HepG2 (cell line): ENCODE results near the gene TENM3. TPM values are rescaled to one million over a fixed set of nuclear protein-coding genes. Genes with fewer than 3 reads are reported as not detected.

Experiments
- ATAC-seq: fragments of 200-7000 bp; cut with Tn5 transposase; 3 replicates; pipeline ENCODE4 v1.9.1; 2020; ENCODE audit warnings: mild to moderate bottlenecking, moderate library complexity
- BruUV-seq: library from RNA; stranded (reverse); fragments of 400-500 nt; replicated peaks from 2 replicates; lab custom pipeline; 2021; lab: Mats Ljungman, UMichigan
- CTCF ChIA-PET: fragments of 300-600 bp; formaldehyde crosslinking; extraction: SDS; loops from one replicate; lab custom pipeline; 2021; ENCODE audit warnings: low total read pairs, inconsistent platforms, low intra/inter-chr PET ratio; lab: Yijun Ruan, JAX
- POLR2A ChIA-PET: fragments of 350-600 bp; sonication (Branson Sonifier 250); formaldehyde crosslinking; loops from one replicate; lab custom pipeline; 2020; ENCODE audit warnings: antibody characterized with exemption, inconsistent platforms; lab: Yijun Ruan, JAX
- DNase-seq: peaks from one replicate; pipeline ENCODE4 v3.0.0-alpha.2; 2015; ENCODE audit warnings: low spot score
- FAIRE-seq: peaks from 3 replicates; lab custom pipeline; 2011; peaks lifted over from hg19 to GRCh38; lab: Jason Lieb, UNC
- H2AFZ ChIP-seq: one replicate; pipeline ENCODE4 v1.6.1; 2011; ENCODE audit warnings: low read length, inconsistent platforms
- H3K27ac ChIP-seq: fragments of 300-600 bp; 3 replicates; pipeline ENCODE4 v1.8.0; 2011; ENCODE audit warnings: mixed run types, mild to moderate bottlenecking, mixed read lengths, low read length, inconsistent platforms; ENCODE audit not compliant: insufficient read depth; ENCODE audit errors: extremely low read length
- H3K27me3 ChIP-seq, 2 experiments: fragments of 200-600 bp in 1 of 2; 2 replicates in 1 of 2; 3 replicates in 1 of 2; pipeline versions ENCODE4 v1.6.0 to v1.8.0; 2011; ENCODE audit warnings: low read length in 2 of 2, mild to moderate bottlenecking in 2 of 2, moderate library complexity in 2 of 2, inconsistent platforms in 1 of 2; ENCODE audit not compliant: insufficient read depth in 2 of 2, control insufficient read depth in 1 of 2
- H3K36me3 ChIP-seq, 2 experiments: fragments of 200-600 bp in 1 of 2; replicated peaks in 1 of 2; 2 replicates in 1 of 2; 3 replicates in 1 of 2; pipeline versions ENCODE4 v1.5.1 to v1.8.0; 2011; ENCODE audit warnings: low read length in 2 of 2, inconsistent platforms in 1 of 2; ENCODE audit not compliant: insufficient read depth in 2 of 2, control insufficient read depth in 1 of 2
- H3K4me1 ChIP-seq: 2 replicates; pipeline ENCODE4 v1.5.1; 2012; ENCODE audit warnings: low read length, inconsistent platforms; ENCODE audit not compliant: insufficient read depth
- H3K4me2 ChIP-seq: 2 replicates; pipeline ENCODE4 v1.6.0; 2011; ENCODE audit warnings: low read depth, low read length, inconsistent platforms
- H3K4me3 ChIP-seq, 3 experiments: fragments of 200-600 bp in 1 of 3; sonication (generic), shearing (Covaris generic) in 1 of 3; replicated peaks in 1 of 3; 2 replicates each; pipeline ENCODE4 v1.5.1; 2011 to 2016; ENCODE audit warnings: low read length in 3 of 3, inconsistent platforms in 2 of 3, low read depth in 2 of 3, mild to moderate bottlenecking in 2 of 3, control low read depth in 1 of 3, mixed read lengths in 1 of 3; ENCODE audit not compliant: insufficient read depth in 1 of 3
- H3K79me2 ChIP-seq: one replicate; pipeline ENCODE4 v1.6.1; 2011; ENCODE audit warnings: low read length, inconsistent platforms; ENCODE audit not compliant: insufficient read depth
- H3K9ac ChIP-seq: 2 replicates; pipeline ENCODE4 v1.6.0; 2011; ENCODE audit warnings: mild to moderate bottlenecking, low read depth, low read length, inconsistent platforms; ENCODE audit not compliant: insufficient read depth
- H3K9me3 ChIP-seq: 2 replicates; pipeline ENCODE4 v1.5.1; 2012; ENCODE audit warnings: mild to moderate bottlenecking, low read length
- H4K20me1 ChIP-seq: 2 replicates; pipeline ENCODE4 v1.6.0; 2011; ENCODE audit warnings: inconsistent platforms, mild to moderate bottlenecking, low read length, moderate library complexity; ENCODE audit not compliant: insufficient read depth
- ASH2L ChIP-seq: fragments of 300-600, 200-600 bp; sonication (generic); IDR thresholded peaks from 2 replicates; pipeline ENCODE4 v1.7.0; 2017; ENCODE audit warnings: low read depth, mild to moderate bottlenecking, moderate library complexity, mixed read lengths, low read length; ENCODE audit not compliant: insufficient read length
- EEA1 ChIP-seq: sonication (generic); formaldehyde crosslinking; IDR thresholded peaks from 2 replicates; pipeline ENCODE4 v1.5.1; 2020; ENCODE audit warnings: mild to moderate bottlenecking, missing genetic modification reagents, borderline replicate concordance
- GATA4 ChIP-seq: sonication (generic); IDR thresholded peaks from 2 replicates; pipeline ENCODE4 v1.6.1; 2016; ENCODE audit warnings: antibody characterized with exemption, low read depth, borderline replicate concordance
- KDM5A ChIP-seq: fragments of 200-600 bp; sonication (generic); IDR thresholded peaks from 2 replicates; pipeline ENCODE4 v1.7.0; 2018; ENCODE audit warnings: antibody characterized with exemption, mild to moderate bottlenecking, low read length, borderline replicate concordance
- MAFK ChIP-seq, 2 experiments: IDR thresholded peaks in 1 of 2; conservative IDR thresholded peaks in 1 of 2; 2 replicates each; pipeline ENCODE4 v1.6.1; 2011; ENCODE audit warnings: improper control_type of control experiment in 2 of 2, low read length in 2 of 2
- MIER2 ChIP-seq: IDR thresholded peaks from 2 replicates; pipeline ENCODE4 v1.6.1; 2016; ENCODE audit warnings: missing biosample characterization, missing genetic modification reagents
- NCOA5 ChIP-seq: sonication (generic); formaldehyde crosslinking; IDR thresholded peaks from 2 replicates; pipeline ENCODE4 v1.4.0; 2020; ENCODE audit warnings: missing genetic modification reagents
- RCOR2 ChIP-seq: IDR thresholded peaks from 2 replicates; pipeline ENCODE4 v1.6.1; 2016; ENCODE audit warnings: missing biosample characterization, missing genetic modification reagents
- RFX1 ChIP-seq: fragments of 450-650 bp; IDR thresholded peaks from 2 replicates; pipeline ENCODE4 v1.6.1; 2017
- SMAD3 ChIP-seq: sonication (generic); formaldehyde crosslinking; IDR thresholded peaks from 2 replicates; pipeline ENCODE4 v1.4.0; 2020; ENCODE audit warnings: missing genetic modification reagents
- ZNF160 ChIP-seq: sonication (generic); formaldehyde crosslinking; IDR thresholded peaks from 2 replicates; pipeline ENCODE4 v1.8.0; 2022; ENCODE audit warnings: mild to moderate bottlenecking, inconsistent platforms, missing genetic modification reagents
- ZNF317 ChIP-seq: sonication (generic); formaldehyde crosslinking; IDR thresholded peaks from 2 replicates; pipeline ENCODE4 v1.5.0; 2020; ENCODE audit warnings: mild to moderate bottlenecking, missing genetic modification reagents
- ZNF616 ChIP-seq: sonication (generic); formaldehyde crosslinking; IDR thresholded peaks from 2 replicates; pipeline ENCODE4 v1.5.0; 2020; ENCODE audit warnings: low read depth, mild to moderate bottlenecking, missing genetic modification reagents
- ZNF672 ChIP-seq: sonication (generic); formaldehyde crosslinking; IDR thresholded peaks from 2 replicates; pipeline ENCODE4 v1.8.1; 2022; ENCODE audit warnings: missing genetic modification reagents
- ZNF678 ChIP-seq: sonication (generic); formaldehyde crosslinking; IDR thresholded peaks from 2 replicates; pipeline ENCODE4 v1.4.0; 2020; ENCODE audit warnings: mild to moderate bottlenecking, missing genetic modification reagents
- WGBS: methylation state at CpG from one replicate; pipeline ENCODE4 v1.1.6; 2017; ENCODE audit warnings: low lambda C conversion rate; 5-methylcytosine and 5-hydroxymethylcytosine counted together
- in situ Hi-C: cut with HindIII; loops from 2 replicates; pipeline ENCODE4 v1.10.0; 2017; ENCODE audit warnings: low pct_unique_long_range_greater_than_20kb; ENCODE audit not compliant: extremely low pct_ligation_motif_present
- intact Hi-C: fragments of 100-400 bp; cut with micrococcal nuclease; formaldehyde crosslinking; loops from one replicate; pipeline ENCODE4 v1.10.0; 2022; ENCODE audit not compliant: unreplicated experiment
- polyA plus RNA-seq, 8 experiments: library from polyadenylated mRNA; depleted of rRNA in 3 of 8; stranded (reverse) in 7 of 8; unstranded in 1 of 8; fragments of >200 nt; fragmentation: Illumina TruSeq in 4 of 8; extraction: Trizol in 4 of 8; gene quantifications; 2 replicates each; pipeline versions ENCODE4 v1.2.1 to v1.2.3, GENCODE V29; 2011 to 2016; ENCODE audit warnings: low read depth in 4 of 8, missing spikeins in 1 of 8, mixed read lengths in 1 of 8; ENCODE audit not compliant: insufficient read depth in 1 of 8
- total RNA-seq, 5 experiments: library from RNA; depleted of rRNA; stranded (reverse); fragments of >200 nt; fragmentation: Illumina TruSeq; extraction: Trizol; gene quantifications; 2 replicates each; pipeline ENCODE4 v1.2.3, GENCODE V29; 2016; ENCODE audit warnings: low read depth in 1 of 5
- TF ChIP-seq, protein P1 (sequence below): sonication (generic); formaldehyde crosslinking; conservative IDR thresholded peaks from 2 replicates; pipeline ENCODE4 v1.4.0; 2020; ENCODE audit warnings: missing genetic modification reagents
- TF ChIP-seq, protein P2 (sequence below): sonication (generic); formaldehyde crosslinking; IDR thresholded peaks from 2 replicates; pipeline ENCODE4 v1.4.0; 2020; ENCODE audit warnings: missing genetic modification reagents
- TF ChIP-seq, protein P3 (sequence below): sonication (generic); formaldehyde crosslinking; IDR thresholded peaks from 2 replicates; pipeline ENCODE4 v1.5.0; 2020; ENCODE audit warnings: missing genetic modification reagents, mild to moderate bottlenecking, borderline replicate concordance
- TF ChIP-seq, protein P4 (sequence below): sonication (generic); formaldehyde crosslinking; IDR thresholded peaks from 2 replicates; pipeline ENCODE4 v1.4.0; 2020; ENCODE audit warnings: mild to moderate bottlenecking, low read depth, missing genetic modification reagents

The TENM3 gene
- total and polyA plus RNA-seq, 2 of the 13 experiments (the other 11 are each of a cell fraction or from before 2014, with no cell fraction given), result 0.04 TPM; not detected in 1

DNA sequence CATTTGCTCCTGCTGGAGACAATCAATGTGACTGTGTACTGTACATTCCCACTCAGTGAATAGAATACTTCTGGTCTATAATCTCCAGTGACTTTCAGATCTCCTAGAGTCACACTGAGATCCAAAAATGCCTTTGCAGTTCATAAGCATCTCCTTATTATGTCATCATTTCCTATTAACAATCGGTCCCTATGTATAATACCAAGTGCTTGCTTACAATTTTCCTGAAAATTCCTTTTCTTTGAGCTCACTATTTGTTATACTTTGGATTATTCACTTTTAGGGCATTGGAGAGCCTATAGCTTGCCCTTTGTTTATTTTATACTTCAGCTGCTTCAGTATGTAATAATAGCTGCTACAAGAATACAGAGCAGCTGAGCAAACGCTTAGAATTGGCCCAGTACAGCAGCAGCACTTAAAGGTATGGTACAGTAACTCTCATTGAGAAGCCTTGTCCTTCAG, 361.0 kb downstream of the TENM3 start:
- WGBS, result 3% methylated on average over 2 of the region's 2 CpGs
- TF ChIP-seq MIER2 (CRISPR knock-in tag), result no peak
- no peak for TF ChIP-seq KDM5A
- no peak for TF ChIP-seq GATA4
- no peak for TF ChIP-seq ASH2L
- TF ChIP-seq, protein P1, sequence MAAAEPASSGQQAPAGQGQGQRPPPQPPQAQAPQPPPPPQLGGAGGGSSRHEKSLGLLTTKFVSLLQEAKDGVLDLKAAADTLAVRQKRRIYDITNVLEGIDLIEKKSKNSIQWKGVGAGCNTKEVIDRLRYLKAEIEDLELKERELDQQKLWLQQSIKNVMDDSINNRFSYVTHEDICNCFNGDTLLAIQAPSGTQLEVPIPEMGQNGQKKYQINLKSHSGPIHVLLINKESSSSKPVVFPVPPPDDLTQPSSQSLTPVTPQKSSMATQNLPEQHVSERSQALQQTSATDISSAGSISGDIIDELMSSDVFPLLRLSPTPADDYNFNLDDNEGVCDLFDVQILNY (CRISPR knock-in tag), result no peak
- no peak for TF ChIP-seq ZNF678 (CRISPR knock-in tag)
- no peak for TF ChIP-seq ZNF672 (CRISPR knock-in tag)
- TF ChIP-seq EEA1, result no peak
- no peak for TF ChIP-seq RFX1
- no peak for TF ChIP-seq ZNF317 (CRISPR knock-in tag)
- no peak for TF ChIP-seq ZNF160 (CRISPR knock-in tag)
- TF ChIP-seq NCOA5 (CRISPR knock-in tag), result no peak
- no peak for TF ChIP-seq SMAD3
- TF ChIP-seq ZNF616, result no peak
- TF ChIP-seq, protein P2, sequence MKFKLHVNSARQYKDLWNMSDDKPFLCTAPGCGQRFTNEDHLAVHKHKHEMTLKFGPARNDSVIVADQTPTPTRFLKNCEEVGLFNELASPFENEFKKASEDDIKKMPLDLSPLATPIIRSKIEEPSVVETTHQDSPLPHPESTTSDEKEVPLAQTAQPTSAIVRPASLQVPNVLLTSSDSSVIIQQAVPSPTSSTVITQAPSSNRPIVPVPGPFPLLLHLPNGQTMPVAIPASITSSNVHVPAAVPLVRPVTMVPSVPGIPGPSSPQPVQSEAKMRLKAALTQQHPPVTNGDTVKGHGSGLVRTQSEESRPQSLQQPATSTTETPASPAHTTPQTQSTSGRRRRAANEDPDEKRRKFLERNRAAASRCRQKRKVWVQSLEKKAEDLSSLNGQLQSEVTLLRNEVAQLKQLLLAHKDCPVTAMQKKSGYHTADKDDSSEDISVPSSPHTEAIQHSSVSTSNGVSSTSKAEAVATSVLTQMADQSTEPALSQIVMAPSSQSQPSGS (CRISPR knock-in tag), result no peak
- TF ChIP-seq, protein P3, sequence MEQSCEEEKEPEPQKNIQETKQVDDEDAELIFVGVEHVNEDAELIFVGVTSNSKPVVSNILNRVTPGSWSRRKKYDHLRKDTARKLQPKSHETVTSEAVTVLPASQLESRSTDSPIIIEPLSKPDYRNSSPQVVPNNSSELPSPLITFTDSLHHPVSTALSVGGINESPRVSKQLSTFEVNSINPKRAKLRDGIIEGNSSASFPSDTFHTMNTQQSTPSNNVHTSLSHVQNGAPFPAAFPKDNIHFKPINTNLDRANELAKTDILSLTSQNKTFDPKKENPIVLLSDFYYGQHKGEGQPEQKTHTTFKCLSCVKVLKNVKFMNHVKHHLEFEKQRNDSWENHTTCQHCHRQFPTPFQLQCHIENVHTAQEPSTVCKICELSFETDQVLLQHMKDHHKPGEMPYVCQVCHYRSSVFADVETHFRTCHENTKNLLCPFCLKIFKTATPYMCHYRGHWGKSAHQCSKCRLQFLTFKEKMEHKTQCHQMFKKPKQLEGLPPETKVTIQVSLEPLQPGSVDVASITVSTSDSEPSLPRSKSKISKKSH (CRISPR knock-in tag), result no peak
- no peak for TF ChIP-seq RCOR2 (CRISPR knock-in tag)
- TF ChIP-seq, protein P4, sequence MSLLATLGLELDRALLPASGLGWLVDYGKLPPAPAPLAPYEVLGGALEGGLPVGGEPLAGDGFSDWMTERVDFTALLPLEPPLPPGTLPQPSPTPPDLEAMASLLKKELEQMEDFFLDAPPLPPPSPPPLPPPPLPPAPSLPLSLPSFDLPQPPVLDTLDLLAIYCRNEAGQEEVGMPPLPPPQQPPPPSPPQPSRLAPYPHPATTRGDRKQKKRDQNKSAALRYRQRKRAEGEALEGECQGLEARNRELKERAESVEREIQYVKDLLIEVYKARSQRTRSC (CRISPR knock-in tag), result no peak
- TF ChIP-seq MAFK (conservative IDR thresholded peaks at IDR 0.05 in 1 of 2, IDR thresholded peaks at IDR 0.05 in 1 of 2; ENCODE audit: low read length in 2 of 2), result no peak
- TF ChIP-seq, all 625 proteins: peak for 0
- ATAC-seq (no peak), FAIRE-seq (no peak), DNase-seq (no peak)
- H4K20me1 ChIP-seq, result no peaks in the 10 kb centered on the region
- no peaks in the 10 kb centered on the region for H3K36me3 ChIP-seq
- ChIA-PET CTCF (no interaction called here), POLR2A (no interaction called here)
- no peaks in the 10 kb centered on the region for H3K27me3 ChIP-seq
- no peak overlapping the region for H3K9ac ChIP-seq
- H3K27ac ChIP-seq, result no peak overlapping the region
- no peaks in the 10 kb centered on the region for H3K79me2 ChIP-seq
- intact Hi-C loops, result no loop called here
- in situ Hi-C loops, result no loop called here
- H3K9me3 ChIP-seq, result no peaks in the 10 kb centered on the region
- H3K4me1 ChIP-seq, result no peaks in the 10 kb centered on the region
- no TSS peak for BruUV-seq
- H3K4me2 ChIP-seq, result no peak overlapping the region
- H2AFZ ChIP-seq, result no peak overlapping the region
- H3K4me3 ChIP-seq, result no peak overlapping the region
